SW 1271 (cell line): ENCODE results near the gene ACTG1.
"Not testable (repeated sequence)": the region's sequence is repeated elsewhere in the genome, so short reads cannot be mapped to it uniquely, and the experiment has no call there.

Source experiments
- DNase-seq, 2 experiments: peaks; one replicate each; lab custom pipeline; 2025; lab: John Stamatoyannopoulos, UW

Gene ACTG1

GRCh38 chr17:81532490-81533287 is 20.1 kb upstream of the ACTG1 start:
- no peak for DNase-seq

DNA sequence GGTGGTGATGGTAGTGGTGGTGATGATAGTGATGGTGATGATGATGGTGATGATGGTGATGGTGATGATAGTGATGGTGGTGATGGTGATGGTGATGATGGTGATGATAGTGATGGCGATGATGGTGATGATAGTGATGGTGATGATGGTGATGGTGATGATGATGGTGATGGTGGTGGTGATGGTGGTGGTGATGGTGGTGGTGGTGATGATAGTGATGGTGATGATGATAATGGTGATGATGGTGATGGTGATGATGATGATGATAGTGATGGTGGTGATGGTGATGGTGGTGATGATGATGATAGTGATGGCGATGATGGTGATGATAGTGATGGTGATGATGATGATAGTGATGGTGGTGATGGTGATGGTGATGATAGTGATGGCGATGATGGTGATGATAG is 19.4 kb upstream of the ACTG1 start:
- DNase-seq = not testable (repeated sequence)

DNA sequence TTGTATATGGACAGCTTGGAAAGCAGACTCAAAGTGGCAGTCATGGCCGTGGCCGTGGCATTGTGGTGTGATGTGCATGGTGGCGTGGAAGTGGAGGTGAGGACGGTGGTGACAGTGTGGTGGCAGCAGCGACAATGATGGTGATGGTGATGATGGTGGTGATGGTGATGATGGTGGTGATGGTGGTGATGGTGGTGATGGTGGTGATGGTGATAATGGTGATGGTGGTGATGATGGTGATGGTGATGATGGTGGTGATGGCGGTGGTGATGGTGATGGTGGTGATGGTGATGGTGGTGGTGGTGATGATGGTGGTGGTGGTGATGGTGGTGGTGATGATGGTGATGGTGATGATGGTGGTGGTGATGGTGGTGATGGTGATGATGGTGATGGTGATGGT is 18.4 kb upstream of the ACTG1 start:
- DNase-seq = not testable (repeated sequence)

GRCh38 chr17:81529437-81529803 is 16.8 kb upstream of the ACTG1 start:
- no peak for DNase-seq

- DNase-seq = no peak
These were observed 16.2 kb upstream of the ACTG1 start for GRCh38 chr17:81528651-81529436.

DNA sequence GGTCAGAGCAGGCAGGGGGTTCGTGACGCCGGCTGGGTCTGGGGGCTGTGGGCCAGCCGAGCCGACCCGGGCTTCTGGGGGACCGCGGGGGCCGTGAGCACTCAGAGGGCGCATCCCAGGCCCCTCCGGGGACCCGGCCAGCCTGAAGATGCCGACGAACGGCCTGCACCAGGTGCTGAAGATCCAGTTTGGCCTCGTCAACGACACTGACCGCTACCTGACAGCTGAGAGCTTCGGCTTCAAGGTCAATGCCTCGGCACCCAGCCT is 15.7 kb upstream of the ACTG1 start:
- no peak for DNase-seq

DNA sequence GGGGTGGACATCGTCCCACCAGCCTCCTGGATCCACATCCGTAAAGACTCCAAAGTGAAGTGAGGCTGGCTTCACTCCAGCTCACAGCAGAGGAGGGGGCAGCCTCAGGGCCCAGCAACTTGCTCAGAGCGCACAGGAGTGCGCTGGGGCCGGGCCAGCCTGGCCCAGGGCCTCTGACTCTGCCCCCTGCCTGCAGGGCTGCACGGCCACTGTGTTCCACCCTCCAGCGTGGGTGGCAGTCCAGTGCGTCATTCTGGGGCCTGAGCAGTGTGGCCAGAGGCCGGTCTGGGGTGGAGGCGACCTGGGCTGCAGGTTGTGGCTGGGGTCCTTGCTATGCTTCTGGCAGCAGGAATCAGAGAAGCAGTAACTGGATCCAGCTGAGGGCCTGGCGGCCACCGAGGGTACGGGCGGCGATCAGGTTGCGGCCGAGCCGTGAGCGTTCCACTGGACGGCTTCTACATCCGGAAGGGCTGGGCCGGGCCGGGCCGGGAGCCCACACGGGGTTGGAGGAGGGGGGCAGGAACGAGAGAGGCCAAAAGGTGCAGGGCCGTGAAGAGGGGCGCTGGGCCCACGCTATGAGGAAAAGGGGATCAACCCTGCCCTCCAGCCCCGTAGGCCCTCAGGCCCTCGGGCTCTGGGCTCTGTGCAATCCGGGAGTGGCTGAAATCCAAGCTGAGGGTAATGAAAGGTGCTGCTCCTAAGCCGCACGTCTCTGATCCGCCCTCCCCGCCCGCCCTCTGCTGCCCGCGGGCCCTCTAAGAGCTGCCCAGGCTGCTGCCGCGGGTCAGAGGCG is 15.2 kb upstream of the ACTG1 start, which contains the start of gene FSCN2:
FSCN2 (plus strand) TSS at position 787 of the 793 bp plus-strand sequence. CDS start 155 bp downstream, outside the sequence.
- DNase-seq = no peak

DNA sequence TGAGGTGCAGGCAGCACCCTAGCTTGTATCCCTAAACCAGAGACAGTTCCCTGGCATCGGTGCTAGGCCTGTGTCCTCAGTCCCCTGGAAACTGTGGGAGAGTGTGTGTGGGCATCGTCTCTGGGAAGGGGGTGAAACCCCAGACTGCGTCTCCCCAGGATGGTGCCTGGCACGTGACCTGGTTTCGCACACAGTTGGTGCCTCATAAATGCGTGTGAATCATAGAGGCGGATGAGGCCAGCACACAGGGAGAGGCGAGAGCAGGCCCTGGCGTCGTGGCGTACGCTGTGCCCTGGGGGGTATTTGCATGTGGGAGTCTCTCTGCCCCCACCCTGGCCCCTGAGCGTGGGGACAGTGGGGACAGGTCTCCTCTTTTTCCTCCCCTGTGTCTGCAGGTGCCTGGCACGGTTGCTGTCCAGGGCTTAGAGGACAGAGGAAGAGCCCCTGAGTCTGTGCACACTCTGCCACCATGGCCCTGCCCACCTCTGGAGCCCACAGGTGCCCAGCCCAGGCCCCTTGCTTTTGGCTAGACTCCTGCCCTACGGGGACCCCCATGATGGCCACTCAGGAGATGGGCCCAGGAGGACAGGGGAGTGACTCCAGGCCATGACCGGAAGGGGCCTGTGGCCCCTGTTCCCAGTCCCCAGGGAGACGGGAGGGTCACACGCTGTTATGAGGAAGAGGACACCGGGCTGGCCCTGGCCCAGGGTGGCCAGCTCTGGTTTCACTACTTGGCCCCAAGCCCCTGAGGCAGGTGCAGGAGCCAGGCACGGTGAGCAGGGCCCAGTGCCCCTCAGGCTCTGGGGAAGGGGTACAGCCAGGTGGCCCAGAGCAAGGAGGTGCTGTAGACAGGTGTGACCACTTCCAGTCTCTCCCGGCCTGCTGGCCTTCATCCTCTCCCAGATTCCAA is 14.3 kb upstream of the ACTG1 start:
- DNase-seq = no peak

GRCh38 chr17:81524865-81525159 is 12.2 kb upstream of the ACTG1 start:
- no peak for DNase-seq

DNA sequence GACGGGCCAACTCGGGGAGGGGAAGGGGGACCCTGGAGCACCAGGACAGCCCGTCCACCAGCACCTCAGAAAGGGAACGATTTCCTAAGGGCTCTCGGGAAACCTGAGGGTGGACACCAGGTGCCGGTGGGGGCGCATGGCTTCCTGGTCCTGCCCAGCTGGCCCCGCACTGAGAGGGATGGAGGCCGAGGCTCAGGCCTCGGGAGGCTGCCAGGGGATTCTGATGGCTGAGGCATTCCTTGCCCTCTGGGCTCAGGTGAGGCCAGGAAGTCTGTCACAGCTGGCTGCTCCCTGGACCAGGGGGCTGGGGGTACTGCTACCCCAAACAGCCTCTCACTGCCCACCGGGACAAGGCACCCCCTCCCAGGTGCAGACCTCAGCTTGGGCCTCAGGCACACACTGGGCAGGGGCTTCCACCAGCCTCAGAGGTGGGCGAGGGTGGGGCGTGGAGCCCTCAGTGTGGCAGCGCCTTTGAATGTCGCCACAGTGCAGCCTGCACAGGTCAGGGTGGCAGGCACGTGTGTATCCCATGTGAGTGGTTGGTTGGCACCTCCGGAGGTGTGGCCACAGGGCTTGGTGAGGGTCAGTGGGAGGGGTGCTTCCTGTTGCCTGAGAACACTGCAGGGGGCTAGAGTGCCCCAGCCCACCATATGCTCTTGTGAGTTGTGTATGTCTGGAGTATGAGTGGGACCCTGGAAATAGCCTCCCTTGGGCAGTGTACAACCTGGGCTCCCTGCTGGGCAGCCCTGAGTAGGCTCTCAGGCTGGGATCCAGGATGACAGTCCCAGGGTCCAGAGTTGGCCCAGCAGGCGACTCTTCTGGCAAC is 11.7 kb upstream of the ACTG1 start:
- no peak for DNase-seq

DNA sequence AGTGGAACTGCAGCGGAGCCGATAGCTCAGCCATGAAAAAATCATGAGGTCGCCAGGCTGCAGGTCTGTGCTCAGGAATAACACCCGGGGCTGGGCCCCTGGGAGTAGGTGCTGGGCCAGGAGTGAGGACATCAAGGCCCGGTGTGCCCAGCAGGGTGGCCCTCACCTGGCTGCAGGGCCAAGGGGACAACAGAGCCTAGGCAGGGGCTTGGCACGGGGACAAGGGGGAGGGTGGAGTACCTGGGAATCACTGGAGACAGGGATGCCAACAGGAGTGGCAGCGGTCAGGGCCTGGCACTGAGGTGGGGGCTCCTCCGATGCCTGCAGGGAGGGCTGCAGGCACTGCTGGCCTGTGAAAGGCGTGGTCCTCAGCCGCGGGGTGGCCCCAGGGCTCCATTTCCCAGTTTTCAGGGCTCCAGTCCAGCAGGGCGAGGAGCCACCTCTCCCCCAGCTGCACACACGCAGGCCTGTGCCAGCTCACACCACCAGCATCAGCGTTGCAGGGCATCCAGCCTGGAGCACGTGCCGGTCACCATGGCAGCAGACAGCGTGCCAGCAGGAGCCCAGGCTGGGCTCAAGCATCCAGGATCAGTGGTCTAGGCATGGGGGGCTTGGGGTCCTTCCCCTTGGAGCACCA is 10.9 kb upstream of the ACTG1 start:
- no peak for DNase-seq

DNA sequence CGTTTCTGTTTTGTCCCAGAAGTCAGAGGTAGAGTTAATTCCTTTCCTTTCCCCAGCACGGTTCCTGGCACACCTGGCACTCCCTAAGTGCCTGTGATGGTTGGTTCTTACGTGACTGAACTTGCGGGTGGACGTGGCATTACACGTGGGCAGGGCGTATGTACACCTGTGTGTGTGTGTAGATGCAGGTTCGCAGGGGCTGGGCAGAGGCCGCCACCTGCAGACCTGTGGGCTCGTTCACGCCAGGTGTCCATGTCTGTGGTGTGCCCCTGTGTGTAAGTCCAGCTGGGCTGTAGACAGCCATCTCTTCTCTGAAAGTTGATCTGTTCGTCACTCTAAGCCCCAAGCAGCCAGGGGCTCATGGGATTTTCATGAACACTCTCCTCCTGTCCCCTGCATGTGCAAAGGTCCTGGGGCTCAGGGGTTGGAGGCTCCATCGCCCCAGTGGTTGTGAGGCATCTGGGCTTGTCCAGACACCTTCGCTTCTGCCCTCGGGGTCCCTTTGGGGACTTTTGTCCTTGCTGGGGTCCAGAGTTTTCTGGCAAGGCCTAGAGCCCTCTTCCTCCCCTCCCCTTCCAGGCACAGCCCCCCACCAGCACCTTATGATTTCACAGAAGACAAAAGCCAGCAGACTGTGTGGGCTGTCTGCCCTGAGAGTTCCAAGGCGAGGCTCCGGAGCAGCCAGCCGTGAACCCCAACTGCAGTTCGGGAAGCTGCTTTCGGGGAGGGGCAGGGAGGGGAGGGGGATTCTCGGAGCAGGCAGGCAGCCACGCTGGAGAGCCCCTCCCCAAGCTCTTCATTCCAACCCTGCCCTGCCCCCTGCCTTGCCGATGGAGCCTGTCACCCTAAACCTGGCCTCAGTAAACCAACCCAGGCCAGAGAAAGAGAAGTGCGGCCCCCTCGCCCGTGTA is 10.1 kb upstream of the ACTG1 start:
- DNase-seq = no peak

- no peak for DNase-seq
These were observed 7.7 kb upstream of the ACTG1 start for GRCh38 chr17:81520021-81520901.

DNA sequence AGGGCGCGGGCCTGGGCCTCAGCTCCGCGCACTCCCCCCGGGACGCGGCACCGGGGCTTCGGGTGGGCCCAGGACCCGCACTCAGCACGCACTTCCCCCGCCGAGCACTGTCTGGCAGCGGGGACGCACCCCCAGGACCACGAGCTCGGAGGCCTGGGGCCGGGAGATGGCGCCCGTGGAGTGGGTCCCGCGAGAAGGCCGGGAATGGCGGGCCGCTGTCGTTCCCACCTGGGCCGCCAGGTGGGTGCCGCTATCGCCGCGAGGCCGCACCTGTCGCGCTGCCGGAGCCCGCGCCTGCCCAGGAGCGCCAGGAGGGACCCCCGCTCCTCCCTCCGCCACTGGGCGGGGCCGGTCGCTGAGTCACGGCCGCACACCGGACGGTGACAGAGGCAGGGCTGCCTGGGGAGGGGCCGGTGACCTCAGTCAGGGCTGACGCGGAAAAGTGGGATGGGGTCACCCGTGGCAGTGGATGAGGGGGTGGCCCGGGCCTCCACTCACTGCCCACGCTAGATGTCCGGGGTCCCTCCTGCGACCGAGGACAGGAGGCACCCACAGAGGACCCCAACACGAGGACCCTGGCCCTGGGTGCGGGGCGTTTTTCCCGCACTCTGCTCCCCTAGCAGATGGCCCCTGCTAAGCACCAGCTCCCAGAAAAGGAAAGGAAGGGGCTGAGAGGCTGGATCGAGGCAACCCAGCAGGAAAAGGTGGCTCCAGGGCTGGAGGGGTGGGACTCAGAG is 6.9 kb upstream of the ACTG1 start:
- DNase-seq = no peak

GRCh38 chr17:81518785-81519283 is 6.2 kb upstream of the ACTG1 start:
- DNase-seq = no peak

DNA sequence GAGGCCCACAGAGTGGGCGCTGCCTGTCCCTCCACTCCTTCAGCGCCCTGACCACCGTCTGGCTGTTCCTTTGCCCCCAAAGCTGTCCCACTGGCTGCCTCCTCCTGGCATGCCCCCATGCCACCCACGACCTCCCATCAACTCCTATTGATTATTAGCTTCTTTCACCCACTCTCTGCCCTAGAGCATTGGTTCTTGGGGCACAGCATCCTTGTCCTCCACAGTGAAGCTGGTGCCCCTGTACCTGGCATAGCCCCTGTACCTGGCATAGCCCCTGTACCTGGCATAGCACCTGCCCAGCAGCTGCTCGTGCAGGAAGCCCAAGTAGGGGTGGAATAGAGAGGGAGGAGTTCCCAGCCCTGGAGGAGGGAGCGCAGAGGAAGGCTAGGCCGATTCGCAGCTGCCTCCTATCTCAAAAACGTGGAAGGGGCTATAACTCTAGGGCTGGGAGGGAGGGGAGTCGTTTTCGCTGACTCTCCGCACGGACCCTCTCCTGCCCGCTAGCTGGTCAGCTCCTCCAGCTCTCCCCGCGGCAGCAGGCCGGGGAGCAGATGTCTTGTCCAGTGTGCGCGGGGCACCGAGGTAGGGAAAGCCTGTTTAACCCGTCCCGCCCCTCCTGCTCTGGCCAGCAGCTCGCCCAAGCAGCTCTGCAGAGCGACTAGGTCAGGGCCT is 5.7 kb upstream of the ACTG1 start:
- no peak for DNase-seq
